WTC11 (cell line): ENCODE results near the gene TLE7. TPM values are rescaled to one million over a fixed set of nuclear protein-coding genes. Genes with fewer than 3 reads are reported as not detected.

Experiments
- ATAC-seq: fragments of 200-7000 bp; cut with Tn5 transposase; 2 replicates; pipeline ENCODE4 v1.10.0; 2021; ENCODE audit warnings: mild to moderate bottlenecking, moderate library complexity
- CTCF ChIA-PET: fragments of 300-600 bp; sonication (Branson Sonifier 250); formaldehyde crosslinking; loops from one replicate; lab custom pipeline; 2021; ENCODE audit warnings: antibody characterized with exemption; lab: Charles Lee
- POLR2A ChIA-PET: fragments of 350-600 bp; sonication (Branson Sonifier 250); formaldehyde crosslinking; loops from one replicate; lab custom pipeline; 2021; ENCODE audit warnings: antibody characterized with exemption; lab: Charles Lee
- DNase-seq: peaks from one replicate; pipeline ENCODE4 v3.0.0; 2021; ENCODE audit warnings: low spot score
- H3K27ac Mint-ChIP-seq: 2 replicates; pipeline ENCODE4 v1.8.0; 2021; ENCODE audit warnings: mixed read lengths
- H3K27me3 Mint-ChIP-seq: 2 replicates; pipeline ENCODE4 v1.8.0; 2021; ENCODE audit warnings: low read depth, mild to moderate bottlenecking, moderate library complexity, mixed read lengths
- H3K36me3 Mint-ChIP-seq: 2 replicates; pipeline ENCODE4 v1.8.0; 2021; ENCODE audit warnings: mixed read lengths
- H3K4me1 Mint-ChIP-seq: 2 replicates; pipeline ENCODE4 v1.8.0; 2022; ENCODE audit warnings: mixed read lengths
- H3K4me3 Mint-ChIP-seq: 2 replicates; pipeline ENCODE4 v1.8.0; 2021; ENCODE audit warnings: mild to moderate bottlenecking, moderate library complexity, mixed read lengths
- H3K9me3 Mint-ChIP-seq: 2 replicates; pipeline ENCODE4 v1.8.0; 2021; ENCODE audit warnings: mixed read lengths
- CBFB ChIP-seq: sonication (generic); formaldehyde crosslinking; IDR thresholded peaks from 2 replicates; pipeline ENCODE4 v1.8.1; 2022; ENCODE audit warnings: mild to moderate bottlenecking, low read depth, missing genetic modification reagents
- CREM ChIP-seq: sonication (generic); formaldehyde crosslinking; IDR thresholded peaks from 2 replicates; pipeline ENCODE4 v1.8.1; 2022; ENCODE audit warnings: mild to moderate bottlenecking, missing genetic modification reagents, moderate library complexity
- ETV6 ChIP-seq: sonication (generic); formaldehyde crosslinking; IDR thresholded peaks from 2 replicates; pipeline ENCODE4 v1.8.1; 2022; ENCODE audit warnings: mild to moderate bottlenecking, missing genetic modification reagents
- FOXK1 ChIP-seq: sonication (generic); formaldehyde crosslinking; IDR thresholded peaks from 2 replicates; pipeline ENCODE4 v1.8.0; 2022; ENCODE audit warnings: mild to moderate bottlenecking, moderate library complexity, missing genetic modification reagents
- FOXP1 ChIP-seq: sonication (generic); formaldehyde crosslinking; IDR thresholded peaks from 2 replicates; pipeline ENCODE4 v1.8.0; 2022; ENCODE audit warnings: missing genetic modification reagents, mild to moderate bottlenecking, moderate library complexity, borderline replicate concordance
- GTF2I ChIP-seq: fragments of 250-450 bp; sonication (Bioruptor Pico); conservative IDR thresholded peaks from 2 replicates; pipeline ENCODE4 v1.4.0; 2021; ENCODE audit warnings: mild to moderate bottlenecking
- JAZF1 ChIP-seq: fragments of 250-450 bp; sonication (Bioruptor Pico); IDR thresholded peaks from 2 replicates; pipeline ENCODE4 v1.9.0; 2021; ENCODE audit warnings: moderate library complexity, mild to moderate bottlenecking, inconsistent platforms
- JUN ChIP-seq: sonication (generic); formaldehyde crosslinking; IDR thresholded peaks from 2 replicates; pipeline ENCODE4 v1.8.0; 2023; ENCODE audit warnings: mild to moderate bottlenecking, missing genetic modification reagents
- KAT7 ChIP-seq: sonication (generic); formaldehyde crosslinking; IDR thresholded peaks from 2 replicates; pipeline ENCODE4 v1.8.1; 2023; ENCODE audit warnings: missing genetic modification reagents, mild to moderate bottlenecking, borderline replicate concordance
- NFATC4 ChIP-seq: fragments of 250-450 bp; sonication (Bioruptor Pico); IDR thresholded peaks from 2 replicates; pipeline ENCODE4 v1.9.0; 2021; ENCODE audit warnings: mild to moderate bottlenecking
- RORB ChIP-seq: fragments of 250-450 bp; sonication (Bioruptor Pico); IDR thresholded peaks from 2 replicates; pipeline ENCODE4 v1.9.0; 2021; ENCODE audit warnings: mild to moderate bottlenecking
- SOX15 ChIP-seq: fragments of 250-450 bp; sonication (Bioruptor Pico); IDR thresholded peaks from 2 replicates; pipeline ENCODE4 v1.9.0; 2021; ENCODE audit warnings: mild to moderate bottlenecking
- TEAD1 ChIP-seq: sonication (generic); formaldehyde crosslinking; IDR thresholded peaks from 2 replicates; pipeline ENCODE4 v1.8.0; 2022; ENCODE audit warnings: mild to moderate bottlenecking, missing genetic modification reagents
- ZNF423 ChIP-seq: fragments of 250-450 bp; sonication (Bioruptor Pico); IDR thresholded peaks from 2 replicates; pipeline ENCODE4 v2.1.2; 2022; ENCODE audit warnings: mild to moderate bottlenecking, moderate library complexity
- total RNA-seq: library from RNA; stranded (reverse); gene quantifications from 3 replicates; pipeline ENCODE4 v1.2.3, GENCODE V29; 2021
- TF ChIP-seq, protein P1 (sequence below): fragments of 250-450 bp; sonication (Bioruptor Pico); IDR thresholded peaks from 2 replicates; pipeline ENCODE4 v1.8.0; 2021; ENCODE audit warnings: mild to moderate bottlenecking
- TF ChIP-seq, protein P2 (sequence below): fragments of 250-450 bp; sonication (Bioruptor Pico); IDR thresholded peaks from 2 replicates; pipeline ENCODE4 v1.9.0; 2021; ENCODE audit warnings: mild to moderate bottlenecking
- TF ChIP-seq, protein P3 (sequence below): sonication (generic); formaldehyde crosslinking; IDR thresholded peaks from 2 replicates; pipeline ENCODE4 v1.8.1; 2023; ENCODE audit warnings: mild to moderate bottlenecking, missing genetic modification reagents, moderate library complexity
- TF ChIP-seq, protein P4 (sequence below): sonication (generic); formaldehyde crosslinking; IDR thresholded peaks from 2 replicates; pipeline ENCODE4 v1.8.0; 2022; ENCODE audit warnings: mild to moderate bottlenecking, missing genetic modification reagents
- TF ChIP-seq, protein P5 (sequence below): sonication (generic); formaldehyde crosslinking; IDR thresholded peaks from 2 replicates; pipeline ENCODE4 v1.8.0; 2022; ENCODE audit warnings: mild to moderate bottlenecking, missing genetic modification reagents
- TF ChIP-seq, protein P6 (sequence below): sonication (generic); formaldehyde crosslinking; IDR thresholded peaks from 2 replicates; pipeline ENCODE4 v1.8.0; 2023; ENCODE audit warnings: missing genetic modification reagents, mild to moderate bottlenecking, borderline replicate concordance
- TF ChIP-seq, protein P7 (sequence below): sonication (generic); formaldehyde crosslinking; conservative IDR thresholded peaks from 2 replicates; pipeline ENCODE4 v1.8.1; 2022; ENCODE audit warnings: mild to moderate bottlenecking, missing genetic modification reagents

Gene TLE7
- total RNA-seq, 1 experiment from 2014 or later: 0.55 TPM

DNA sequence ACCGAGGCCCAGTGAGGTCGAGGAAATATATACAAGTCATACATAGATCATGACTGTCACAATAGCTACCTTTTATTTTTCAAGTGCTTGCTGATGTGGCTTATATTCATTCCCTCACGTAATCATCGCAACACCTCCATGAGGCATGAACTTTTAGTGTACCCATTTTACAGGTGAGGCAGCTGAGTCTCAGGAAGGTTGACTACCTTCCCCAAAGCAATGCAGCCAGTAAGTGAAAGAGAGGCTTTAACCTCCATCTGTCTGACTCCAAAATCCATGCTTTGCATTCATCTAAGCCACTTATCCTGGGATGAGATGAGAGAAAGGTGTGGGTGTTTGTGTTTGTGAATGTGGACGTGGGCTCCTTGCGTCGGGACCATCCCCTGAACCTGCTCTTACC lies 52.5 kb downstream of the TLE7 start:
- H3K36me3 Mint-ChIP-seq: no peaks in the 10 kb centered on the region
- ChIA-PET CTCF (interaction anchor here (0.5 to 8.8 kb wide), 5 partner anchors 17 to 143 kb away, joined by 3 to 75 read pairs (median 4); no protein-coding TSS in a partner anchor), POLR2A (no interaction called here)
- ATAC-seq (no peak), DNase-seq (no peak)
- H3K27me3 Mint-ChIP-seq: no peaks in the 10 kb centered on the region; the same call in 1 of the 2 replicates
- no peak for TF ChIP-seq CREM (CRISPR knock-in tag)
- peak; percentile 64; the same call in 1 of the 2 replicates for TF ChIP-seq GTF2I (CRISPR knock-in tag)
- no peak for TF ChIP-seq RORB (CRISPR knock-in tag)
- H3K4me1 Mint-ChIP-seq: peaks cover 63% of the 10 kb centered on the region
- H3K27ac Mint-ChIP-seq: peak overlapping the region; percentile 75; the same call in 1 of the 2 replicates
- H3K4me3 Mint-ChIP-seq: no peak overlapping the region
- H3K9me3 Mint-ChIP-seq: no peaks in the 10 kb centered on the region; the same call in 1 of the 2 replicates

DNA sequence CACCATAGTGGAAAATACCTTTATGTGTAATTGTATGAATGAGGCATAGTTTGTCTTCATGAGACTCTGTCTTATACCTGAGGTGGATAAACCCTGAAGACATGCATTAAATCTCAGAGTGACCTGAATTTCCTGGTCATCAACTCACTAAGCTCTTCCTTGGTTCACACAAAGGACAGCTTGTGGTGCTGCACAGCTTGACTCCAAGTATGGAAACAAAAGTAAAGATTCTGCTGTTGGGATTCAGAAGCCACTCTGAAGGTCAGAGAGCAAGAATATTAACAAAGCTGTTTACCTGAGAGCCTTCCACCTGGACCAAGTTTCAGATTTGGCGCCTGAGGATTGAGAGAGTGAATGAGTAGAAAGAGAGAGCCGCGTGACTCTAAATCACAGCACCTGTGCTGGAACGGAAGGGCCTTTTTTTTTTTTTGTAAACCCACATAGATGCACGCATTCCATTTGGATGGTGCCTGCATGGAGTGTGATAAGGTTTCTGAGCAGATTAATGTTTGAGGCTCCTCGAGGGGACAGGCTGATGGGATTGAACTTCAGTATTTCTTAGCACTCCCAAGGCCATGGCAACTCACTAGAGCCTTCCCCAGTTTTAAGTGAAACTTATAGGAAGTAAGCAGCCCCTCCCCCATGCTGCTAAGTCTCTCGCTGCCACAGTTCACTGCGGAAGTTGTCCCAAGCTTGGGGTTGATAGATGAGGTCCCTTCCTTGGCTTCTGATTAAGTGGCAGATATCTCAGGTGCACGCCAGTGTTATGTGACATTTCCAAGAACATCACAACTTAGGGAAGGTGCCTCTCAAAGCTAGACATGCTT lies 54.6 kb downstream of the TLE7 start:
- TF ChIP-seq FOXK1 (CRISPR knock-in tag): 0 out of 2 replicates have a peak, but pooled peaks have one; percentile 23
- 0 out of 2 replicates have a peak, but pooled peaks have one; percentile 60 for TF ChIP-seq ZNF423 (CRISPR knock-in tag)
- no peak for TF ChIP-seq NFATC4
- TF ChIP-seq ETV6 (CRISPR knock-in tag): peak; percentile 39; the same call in 1 of the 2 replicates
- H3K4me1 Mint-ChIP-seq: peaks cover 75% of the 10 kb centered on the region
- no peaks in the 10 kb centered on the region; the same call in 1 of the 2 replicates for H3K27me3 Mint-ChIP-seq
- ChIA-PET POLR2A (interaction anchor here (1.1 kb wide), 1 partner anchor 20 kb away, joined by 3 read pairs; no protein-coding TSS in a partner anchor), CTCF (interaction anchor here (0.7 to 8.8 kb wide), 7 partner anchors 20 to 221 kb away, joined by 3 to 75 read pairs (median 8); no protein-coding TSS in a partner anchor)
- ATAC-seq: peak; percentile 37
- no peaks in the 10 kb centered on the region for H3K36me3 Mint-ChIP-seq
- no peak for DNase-seq
- H3K27ac Mint-ChIP-seq: peak overlapping the region; percentile 95
- no peaks in the 10 kb centered on the region for H3K9me3 Mint-ChIP-seq
- H3K4me3 Mint-ChIP-seq: peak overlapping the region; percentile 29

DNA sequence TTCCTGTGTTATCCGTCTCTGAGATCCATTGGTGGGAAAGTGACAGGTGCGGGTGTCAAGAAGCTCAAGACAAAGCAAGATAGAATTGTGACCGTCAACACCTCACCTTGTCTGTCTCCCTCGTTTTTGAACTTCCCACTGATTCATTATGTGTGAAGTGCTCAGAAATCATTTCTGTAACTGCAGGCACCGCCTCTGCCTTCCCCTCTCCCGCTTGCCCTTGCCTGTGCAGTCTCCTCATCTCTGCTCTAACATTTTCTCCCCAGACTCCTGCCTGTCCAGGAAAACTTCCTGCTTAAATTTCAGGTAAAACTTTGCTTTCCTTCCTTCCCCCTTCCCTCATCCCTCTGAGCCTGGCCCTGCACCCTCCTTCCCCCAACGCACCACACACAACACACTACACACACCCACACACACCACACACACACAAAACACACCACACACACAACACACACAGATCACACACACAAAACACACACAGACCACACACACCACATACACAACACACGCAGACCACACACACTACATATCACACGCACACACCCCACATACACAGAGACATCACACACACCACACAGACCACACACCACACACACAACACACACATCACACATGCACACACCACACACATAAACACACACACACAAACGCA lies 57.7 kb downstream of the TLE7 start:
- peak overlapping the region; percentile 19; the same call in 1 of the 2 replicates for H3K27ac Mint-ChIP-seq
- ATAC-seq (no peak), DNase-seq (no peak)
- no peaks in the 10 kb centered on the region for H3K36me3 Mint-ChIP-seq
- POLR2A ChIA-PET: no interaction called here
- H3K4me1 Mint-ChIP-seq: peaks cover 60% of the 10 kb centered on the region
- H3K27me3 Mint-ChIP-seq: no peaks in the 10 kb centered on the region; the same call in 1 of the 2 replicates
- no peaks in the 10 kb centered on the region; the same call in 1 of the 2 replicates for H3K9me3 Mint-ChIP-seq
- CTCF ChIA-PET: interaction anchor here (1.2 to 8.8 kb wide), 4 partner anchors 28 to 115 kb away, joined by 3 to 75 read pairs (median 4); no protein-coding TSS in a partner anchor
- H3K4me3 Mint-ChIP-seq: no peak overlapping the region
- TF ChIP-seq, protein P1, sequence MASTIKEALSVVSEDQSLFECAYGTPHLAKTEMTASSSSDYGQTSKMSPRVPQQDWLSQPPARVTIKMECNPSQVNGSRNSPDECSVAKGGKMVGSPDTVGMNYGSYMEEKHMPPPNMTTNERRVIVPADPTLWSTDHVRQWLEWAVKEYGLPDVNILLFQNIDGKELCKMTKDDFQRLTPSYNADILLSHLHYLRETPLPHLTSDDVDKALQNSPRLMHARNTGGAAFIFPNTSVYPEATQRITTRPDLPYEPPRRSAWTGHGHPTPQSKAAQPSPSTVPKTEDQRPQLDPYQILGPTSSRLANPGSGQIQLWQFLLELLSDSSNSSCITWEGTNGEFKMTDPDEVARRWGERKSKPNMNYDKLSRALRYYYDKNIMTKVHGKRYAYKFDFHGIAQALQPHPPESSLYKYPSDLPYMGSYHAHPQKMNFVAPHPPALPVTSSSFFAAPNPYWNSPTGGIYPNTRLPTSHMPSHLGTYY (CRISPR knock-in tag): no peak
- no peak for TF ChIP-seq TEAD1 (CRISPR knock-in tag)
- TF ChIP-seq, protein P2, sequence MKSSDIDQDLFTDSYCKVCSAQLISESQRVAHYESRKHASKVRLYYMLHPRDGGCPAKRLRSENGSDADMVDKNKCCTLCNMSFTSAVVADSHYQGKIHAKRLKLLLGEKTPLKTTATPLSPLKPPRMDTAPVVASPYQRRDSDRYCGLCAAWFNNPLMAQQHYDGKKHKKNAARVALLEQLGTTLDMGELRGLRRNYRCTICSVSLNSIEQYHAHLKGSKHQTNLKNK (CRISPR knock-in tag): no peak
- TF ChIP-seq, protein P3, sequence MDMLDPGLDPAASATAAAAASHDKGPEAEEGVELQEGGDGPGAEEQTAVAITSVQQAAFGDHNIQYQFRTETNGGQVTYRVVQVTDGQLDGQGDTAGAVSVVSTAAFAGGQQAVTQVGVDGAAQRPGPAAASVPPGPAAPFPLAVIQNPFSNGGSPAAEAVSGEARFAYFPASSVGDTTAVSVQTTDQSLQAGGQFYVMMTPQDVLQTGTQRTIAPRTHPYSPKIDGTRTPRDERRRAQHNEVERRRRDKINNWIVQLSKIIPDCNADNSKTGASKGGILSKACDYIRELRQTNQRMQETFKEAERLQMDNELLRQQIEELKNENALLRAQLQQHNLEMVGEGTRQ (CRISPR knock-in tag): no peak
- no peak for TF ChIP-seq FOXP1 (CRISPR knock-in tag)
- no peak for TF ChIP-seq SOX15 (CRISPR knock-in tag)
- TF ChIP-seq KAT7 (CRISPR knock-in tag): no peak
- TF ChIP-seq JAZF1 (CRISPR knock-in tag): no peak
- TF ChIP-seq, protein P4, sequence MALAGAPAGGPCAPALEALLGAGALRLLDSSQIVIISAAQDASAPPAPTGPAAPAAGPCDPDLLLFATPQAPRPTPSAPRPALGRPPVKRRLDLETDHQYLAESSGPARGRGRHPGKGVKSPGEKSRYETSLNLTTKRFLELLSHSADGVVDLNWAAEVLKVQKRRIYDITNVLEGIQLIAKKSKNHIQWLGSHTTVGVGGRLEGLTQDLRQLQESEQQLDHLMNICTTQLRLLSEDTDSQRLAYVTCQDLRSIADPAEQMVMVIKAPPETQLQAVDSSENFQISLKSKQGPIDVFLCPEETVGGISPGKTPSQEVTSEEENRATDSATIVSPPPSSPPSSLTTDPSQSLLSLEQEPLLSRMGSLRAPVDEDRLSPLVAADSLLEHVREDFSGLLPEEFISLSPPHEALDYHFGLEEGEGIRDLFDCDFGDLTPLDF (CRISPR knock-in tag): no peak
- TF ChIP-seq, protein P5, sequence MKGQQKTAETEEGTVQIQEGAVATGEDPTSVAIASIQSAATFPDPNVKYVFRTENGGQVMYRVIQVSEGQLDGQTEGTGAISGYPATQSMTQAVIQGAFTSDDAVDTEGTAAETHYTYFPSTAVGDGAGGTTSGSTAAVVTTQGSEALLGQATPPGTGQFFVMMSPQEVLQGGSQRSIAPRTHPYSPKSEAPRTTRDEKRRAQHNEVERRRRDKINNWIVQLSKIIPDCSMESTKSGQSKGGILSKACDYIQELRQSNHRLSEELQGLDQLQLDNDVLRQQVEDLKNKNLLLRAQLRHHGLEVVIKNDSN: no peak
- TF ChIP-seq, protein P6, sequence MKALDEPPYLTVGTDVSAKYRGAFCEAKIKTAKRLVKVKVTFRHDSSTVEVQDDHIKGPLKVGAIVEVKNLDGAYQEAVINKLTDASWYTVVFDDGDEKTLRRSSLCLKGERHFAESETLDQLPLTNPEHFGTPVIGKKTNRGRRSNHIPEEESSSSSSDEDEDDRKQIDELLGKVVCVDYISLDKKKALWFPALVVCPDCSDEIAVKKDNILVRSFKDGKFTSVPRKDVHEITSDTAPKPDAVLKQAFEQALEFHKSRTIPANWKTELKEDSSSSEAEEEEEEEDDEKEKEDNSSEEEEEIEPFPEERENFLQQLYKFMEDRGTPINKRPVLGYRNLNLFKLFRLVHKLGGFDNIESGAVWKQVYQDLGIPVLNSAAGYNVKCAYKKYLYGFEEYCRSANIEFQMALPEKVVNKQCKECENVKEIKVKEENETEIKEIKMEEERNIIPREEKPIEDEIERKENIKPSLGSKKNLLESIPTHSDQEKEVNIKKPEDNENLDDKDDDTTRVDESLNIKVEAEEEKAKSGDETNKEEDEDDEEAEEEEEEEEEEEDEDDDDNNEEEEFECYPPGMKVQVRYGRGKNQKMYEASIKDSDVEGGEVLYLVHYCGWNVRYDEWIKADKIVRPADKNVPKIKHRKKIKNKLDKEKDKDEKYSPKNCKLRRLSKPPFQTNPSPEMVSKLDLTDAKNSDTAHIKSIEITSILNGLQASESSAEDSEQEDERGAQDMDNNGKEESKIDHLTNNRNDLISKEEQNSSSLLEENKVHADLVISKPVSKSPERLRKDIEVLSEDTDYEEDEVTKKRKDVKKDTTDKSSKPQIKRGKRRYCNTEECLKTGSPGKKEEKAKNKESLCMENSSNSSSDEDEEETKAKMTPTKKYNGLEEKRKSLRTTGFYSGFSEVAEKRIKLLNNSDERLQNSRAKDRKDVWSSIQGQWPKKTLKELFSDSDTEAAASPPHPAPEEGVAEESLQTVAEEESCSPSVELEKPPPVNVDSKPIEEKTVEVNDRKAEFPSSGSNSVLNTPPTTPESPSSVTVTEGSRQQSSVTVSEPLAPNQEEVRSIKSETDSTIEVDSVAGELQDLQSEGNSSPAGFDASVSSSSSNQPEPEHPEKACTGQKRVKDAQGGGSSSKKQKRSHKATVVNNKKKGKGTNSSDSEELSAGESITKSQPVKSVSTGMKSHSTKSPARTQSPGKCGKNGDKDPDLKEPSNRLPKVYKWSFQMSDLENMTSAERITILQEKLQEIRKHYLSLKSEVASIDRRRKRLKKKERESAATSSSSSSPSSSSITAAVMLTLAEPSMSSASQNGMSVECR (CRISPR knock-in tag): no peak
- TF ChIP-seq JUN: no peak
- no peak for TF ChIP-seq CBFB (CRISPR knock-in tag)
- TF ChIP-seq, protein P7, sequence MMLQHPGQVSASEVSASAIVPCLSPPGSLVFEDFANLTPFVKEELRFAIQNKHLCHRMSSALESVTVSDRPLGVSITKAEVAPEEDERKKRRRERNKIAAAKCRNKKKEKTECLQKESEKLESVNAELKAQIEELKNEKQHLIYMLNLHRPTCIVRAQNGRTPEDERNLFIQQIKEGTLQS (CRISPR knock-in tag): no peak
